GM12891 (cell line): ENCODE results near the gene CTXND1.

Experiments
- POLR2A ChIP-seq: IDR thresholded peaks from 2 replicates; pipeline ENCODE4 v1.6.1; 2011; ENCODE audit warnings: low read depth, low read length, control low read depth
- POLR2AphosphoS5 ChIP-seq: IDR thresholded peaks from 2 replicates; pipeline ENCODE4 v1.6.1; 2011; ENCODE audit warnings: low read depth, low read length, control low read depth

DNA sequence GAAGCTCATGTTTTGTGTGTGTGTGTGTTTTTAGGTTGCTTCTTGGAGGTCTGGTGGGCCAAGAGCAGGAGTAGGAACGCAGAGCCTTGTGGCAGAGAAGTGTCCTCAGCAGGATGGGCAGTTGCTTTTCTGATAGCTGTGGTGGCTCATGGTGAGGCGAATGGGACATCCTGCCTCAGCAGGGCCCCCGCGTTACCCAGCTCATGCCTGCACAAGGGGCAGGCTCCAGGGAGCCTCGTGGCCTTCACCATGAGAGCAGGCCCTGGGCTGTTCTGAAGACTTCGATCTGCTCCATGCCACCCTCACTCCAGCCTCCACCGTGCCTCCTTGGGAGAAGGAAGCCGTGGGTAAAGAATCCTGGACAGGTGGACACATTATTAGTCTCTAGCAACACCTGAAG is 33.4 kb upstream of the CTXND1 start:
- no peak for TF ChIP-seq POLR2AphosphoS5
- no peak for TF ChIP-seq POLR2A
